B cell (primary cell): ENCODE data around the gene CTCFL. TPM values are rescaled to one million over a fixed set of nuclear protein-coding genes. Genes with fewer than 3 reads are reported as not detected.

ENCODE experiments used
- ATAC-seq: fragments of 200-7000 bp; cut with Tn5 transposase; one replicate; pipeline ENCODE4 v1.10.0; 2021; ENCODE audit warnings: low read depth, mild to moderate bottlenecking, moderate number of reproducible peaks, moderate library complexity
- CTCF ChIA-PET: fragments of 350-600 bp; sonication (Branson Sonifier 250); formaldehyde crosslinking; loops from one replicate; lab custom pipeline; 2021; ENCODE audit warnings: antibody characterized with exemption, inconsistent platforms; lab: Charles Lee
- POLR2A ChIA-PET: fragments of 350-600 bp; sonication (Branson Sonifier 250); formaldehyde crosslinking; loops from one replicate; lab custom pipeline; 2021; ENCODE audit warnings: antibody characterized with exemption; lab: Charles Lee
- DNase-seq: peaks from one replicate; pipeline ENCODE4 v3.0.0; 2013
- H2AFZ ChIP-seq: 2 replicates; pipeline ENCODE4 v1.6.1; 2012; ENCODE audit warnings: mild to moderate bottlenecking, low read depth, low read length; ENCODE audit not compliant: insufficient read depth, poor library complexity, severe bottlenecking
- H3K27ac ChIP-seq, 2 donors: 1 replicate in 1 of 2; 2 replicates in 1 of 2; pipeline ENCODE4 v1.5.1; 2012 to 2013; ENCODE audit warnings: low read length in 2 of 2, mild to moderate bottlenecking in 2 of 2, moderate library complexity in 1 of 2
- H3K27me3 ChIP-seq, 4 experiments: fragments of 200-600 bp in 1 of 4; sonication (generic) in 1 of 4; replicated peaks in 1 of 4; 1 replicate in 2 of 4; 2 replicates in 2 of 4; pipeline versions ENCODE4 v1.6.1 to v1.7.0; 2013 to 2016; ENCODE audit warnings: low read length in 3 of 4, mild to moderate bottlenecking in 2 of 4, mixed read lengths in 1 of 4, moderate library complexity in 1 of 4; ENCODE audit not compliant: insufficient read depth in 4 of 4, control insufficient read depth in 3 of 4; ENCODE audit errors: control extremely low read depth in 1 of 4
- H3K36me3 ChIP-seq, 2 experiments: replicated peaks in 1 of 2; 1 replicate in 1 of 2; 2 replicates in 1 of 2; pipeline versions ENCODE4 v1.6.1 to v1.7.1; 2013; ENCODE audit warnings: low read length in 1 of 2; ENCODE audit not compliant: insufficient read depth in 2 of 2, control insufficient read depth in 1 of 2; ENCODE audit errors: control extremely low read depth in 1 of 2, extremely low read depth in 1 of 2
- H3K4me1 ChIP-seq, 2 donors: fragments of 200-600 bp in 1 of 2; sonication (generic) in 1 of 2; 1 replicate in 1 of 2; 2 replicates in 1 of 2; pipeline versions ENCODE4 v1.5.1 to v1.6.1; 2013 to 2017; ENCODE audit warnings: low read length in 2 of 2; ENCODE audit not compliant: control insufficient read depth in 2 of 2, insufficient read depth in 2 of 2
- H3K4me2 ChIP-seq: replicated peaks from 2 replicates; pipeline ENCODE3; 2012; ENCODE audit warnings: mild to moderate bottlenecking, low read depth, low read length; ENCODE audit not compliant: poor library complexity, severe bottlenecking
- H3K4me3 ChIP-seq, 5 experiments: fragments of 200-600 bp in 1 of 5; sonication (generic) in 1 of 5; 1 replicate in 3 of 5; 2 replicates in 2 of 5; pipeline versions ENCODE4 v1.5.1 to v1.7.0; 2011 to 2016; ENCODE audit warnings: low read length in 4 of 5, mild to moderate bottlenecking in 4 of 5, low read depth in 2 of 5, control low read depth in 1 of 5, moderate library complexity in 1 of 5; ENCODE audit not compliant: insufficient read depth in 1 of 5; ENCODE audit errors: control extremely low read depth in 1 of 5, extremely low read depth in 1 of 5
- H3K79me2 ChIP-seq: fragments of 200-600 bp; sonication (generic); one replicate; pipeline ENCODE4 v1.6.0; 2016; ENCODE audit warnings: low read length; ENCODE audit not compliant: control insufficient read depth, insufficient read depth
- H3K9ac ChIP-seq: fragments of 200-600 bp; sonication (generic); 2 replicates; pipeline ENCODE4 v1.6.1; 2017; ENCODE audit warnings: mild to moderate bottlenecking, low read length, moderate library complexity
- H3K9me3 ChIP-seq, 3 donors: one replicate each; pipeline versions ENCODE4 v1.6.1 to v1.7.1; 2013; ENCODE audit warnings: low read length in 2 of 3; ENCODE audit not compliant: control insufficient read depth in 2 of 3, insufficient read depth in 1 of 3; ENCODE audit errors: control extremely low read depth in 1 of 3
- H4K20me1 ChIP-seq: 2 replicates; pipeline ENCODE4 v1.6.0; 2012; ENCODE audit warnings: mild to moderate bottlenecking, low read length; ENCODE audit not compliant: insufficient read depth, control insufficient read depth, poor library complexity, severe bottlenecking
- H3K27ac Mint-ChIP-seq: one replicate; pipeline ENCODE4 v1.8.0; 2021; ENCODE audit warnings: mixed read lengths
- H3K27me3 Mint-ChIP-seq: one replicate; pipeline ENCODE4 v1.8.0; 2021; ENCODE audit warnings: mixed read lengths
- H3K4me1 Mint-ChIP-seq: one replicate; pipeline ENCODE4 v1.8.0; 2021; ENCODE audit warnings: mixed read lengths
- H3K4me3 Mint-ChIP-seq: one replicate; pipeline ENCODE4 v1.8.0; 2021; ENCODE audit warnings: mixed read lengths
- H3K9me3 Mint-ChIP-seq: one replicate; pipeline ENCODE4 v1.8.0; 2022; ENCODE audit warnings: mixed read lengths; ENCODE audit not compliant: insufficient read depth
- EZH2 ChIP-seq: IDR thresholded peaks from 2 replicates; pipeline ENCODE4 v1.6.1; 2012; ENCODE audit warnings: borderline replicate concordance, low read depth, mild to moderate bottlenecking, moderate library complexity, low read length; ENCODE audit not compliant: insufficient read depth, poor library complexity, severe bottlenecking
- WGBS: methylation state at CpG from one replicate; pipeline ENCODE4 v1.1.5; 2013; ENCODE audit warnings: missing lambda C conversion rate; ENCODE audit not compliant: insufficient coverage; 5-methylcytosine and 5-hydroxymethylcytosine counted together
- intact Hi-C: fragments of 100-400 bp; cut with micrococcal nuclease; formaldehyde crosslinking; loops from one replicate; pipeline ENCODE4 v1.10.0; 2022
- polyA plus RNA-seq: library from polyadenylated mRNA; depleted of rRNA; stranded (reverse); fragments of >200 nt; gene quantifications from 2 replicates; pipeline ENCODE4 v1.2.3, GENCODE V29; 2012
- total RNA-seq, 2 donors: library from RNA; stranded (reverse); fragments of 120-200 nt in 1 of 2; gene quantifications; 1 replicate in 1 of 2; 2 replicates in 1 of 2; pipeline versions ENCODE4 v1.2.3 to v1.2.4, GENCODE V29; 2013 to 2022
- TF ChIP-seq, protein P1 (sequence below): fragments of 200-600 bp; IDR thresholded peaks from one replicate; pipeline ENCODE4 v1.8.0; 2022; ENCODE audit warnings: antibody characterized with exemption, mild to moderate bottlenecking

CTCFL gene
- total and polyA plus RNA-seq, 2 donors (not counting 1 experiment from before 2014, with no cell fraction given): not detected

DNA sequence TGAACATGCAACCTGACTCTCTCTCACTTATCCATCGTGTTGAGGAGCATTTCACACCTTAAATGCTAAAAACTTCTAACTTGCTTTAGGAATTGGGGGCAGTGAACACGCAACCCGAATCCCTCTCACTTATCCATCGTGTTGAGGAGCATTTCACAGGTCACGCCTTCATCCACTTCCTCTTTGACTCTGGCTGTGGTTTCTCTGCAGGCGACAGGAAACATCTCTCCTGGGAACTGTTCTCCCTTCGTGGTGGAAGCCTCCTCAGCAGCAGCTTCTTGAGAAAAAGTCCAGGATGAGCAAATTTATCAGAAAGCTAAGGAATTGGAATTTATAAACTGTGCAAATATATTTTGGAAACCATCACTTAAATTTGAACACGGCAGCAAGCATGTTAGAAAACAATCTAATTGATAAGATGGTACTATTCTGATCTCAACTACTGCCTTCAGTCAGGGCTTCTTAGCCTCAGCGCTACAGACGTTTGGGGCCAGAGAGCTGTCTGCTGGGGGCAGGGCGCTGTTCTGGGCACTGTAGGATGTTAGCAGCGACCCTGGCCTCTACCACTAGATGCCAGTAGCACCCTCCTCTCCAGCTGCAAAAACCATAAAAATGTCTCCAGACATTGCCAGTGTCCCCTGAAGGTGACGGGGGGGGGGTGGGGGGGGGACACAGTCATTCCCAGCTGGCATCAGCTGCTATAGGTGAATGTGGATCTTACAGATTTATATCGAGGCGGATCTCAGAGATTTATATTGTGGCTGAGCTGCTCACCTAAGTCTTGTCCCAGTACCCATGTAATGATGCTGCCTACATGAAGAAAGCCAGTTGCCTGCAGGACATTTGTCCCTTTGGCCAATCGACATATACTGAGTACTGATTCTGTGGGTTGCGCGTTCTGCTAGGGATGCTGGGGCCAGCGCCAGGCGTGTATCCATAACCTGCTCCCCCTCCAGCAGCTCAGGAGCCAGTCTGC is 26.2 kb downstream of the CTCFL start:
- Mint-ChIP-seq H3K9me3 (no peaks in the 10 kb centered on the region), H3K27me3 (peaks cover 9% of the 10 kb centered on the region), H3K4me3 (no peak overlapping the region), H3K27ac (no peak overlapping the region), H3K4me1 (peaks cover 44% of the 10 kb centered on the region)
- DNase-seq (peak; percentile 67), ATAC-seq (peak; percentile 70)
- Histone ChIP-seq H3K9ac (no peak overlapping the region), H3K27ac (no peak overlapping the region), H3K4me1 (peaks cover 30 to 39% of the 10 kb centered on the region in 2 donors), H3K79me2 (no peaks in the 10 kb centered on the region), H3K4me2 (peak overlapping the region; percentile 43), H2AFZ (no peak overlapping the region), H3K4me3 (no peak overlapping the region), H3K27me3 (peaks cover 0 to 3% (median 0%) of the 10 kb centered on the region in 4 experiments), H3K36me3 (no peaks in the 10 kb centered on the region), H4K20me1 (no peaks in the 10 kb centered on the region), H3K9me3 (peaks cover 0 to 4% (median 0%) of the 10 kb centered on the region in 3 donors)
- WGBS: 55% methylated on average over 13 of the region's 20 CpGs
- CTCF ChIA-PET: interaction anchor here (0.6 to 3.0 kb wide), 28 partner anchors 8 to 901 kb away, joined by 3 to 56 read pairs (median 4); partner anchors contain the start of gene RBM38
- POLR2A ChIA-PET: interaction anchor here (0.5 to 1.7 kb wide), 5 partner anchors 86 to 462 kb away, joined by 3 to 8 read pairs (median 4); partner anchors contain the start of gene RBM38
- intact Hi-C loops: loop anchor here (1.0 to 10.0 kb wide), 3 partner anchors 96 to 710 kb away; partner anchors contain the start of gene ZBP1
- TF ChIP-seq, protein P1, sequence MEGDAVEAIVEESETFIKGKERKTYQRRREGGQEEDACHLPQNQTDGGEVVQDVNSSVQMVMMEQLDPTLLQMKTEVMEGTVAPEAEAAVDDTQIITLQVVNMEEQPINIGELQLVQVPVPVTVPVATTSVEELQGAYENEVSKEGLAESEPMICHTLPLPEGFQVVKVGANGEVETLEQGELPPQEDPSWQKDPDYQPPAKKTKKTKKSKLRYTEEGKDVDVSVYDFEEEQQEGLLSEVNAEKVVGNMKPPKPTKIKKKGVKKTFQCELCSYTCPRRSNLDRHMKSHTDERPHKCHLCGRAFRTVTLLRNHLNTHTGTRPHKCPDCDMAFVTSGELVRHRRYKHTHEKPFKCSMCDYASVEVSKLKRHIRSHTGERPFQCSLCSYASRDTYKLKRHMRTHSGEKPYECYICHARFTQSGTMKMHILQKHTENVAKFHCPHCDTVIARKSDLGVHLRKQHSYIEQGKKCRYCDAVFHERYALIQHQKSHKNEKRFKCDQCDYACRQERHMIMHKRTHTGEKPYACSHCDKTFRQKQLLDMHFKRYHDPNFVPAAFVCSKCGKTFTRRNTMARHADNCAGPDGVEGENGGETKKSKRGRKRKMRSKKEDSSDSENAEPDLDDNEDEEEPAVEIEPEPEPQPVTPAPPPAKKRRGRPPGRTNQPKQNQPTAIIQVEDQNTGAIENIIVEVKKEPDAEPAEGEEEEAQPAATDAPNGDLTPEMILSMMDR: peak; percentile 70
- TF ChIP-seq EZH2: no peak
